HUES48 (cell line): ENCODE data around the gene ZNF367.

Experiments used
- H3K27ac ChIP-seq: one replicate; pipeline ENCODE4 v1.7.0; 2013; ENCODE audit warnings: low read depth, low read length, inconsistent platforms
- H3K27me3 ChIP-seq: 2 replicates; pipeline ENCODE4 v1.6.1; 2013; ENCODE audit warnings: mild to moderate bottlenecking, low read length; ENCODE audit not compliant: control insufficient read depth, insufficient read depth
- H3K36me3 ChIP-seq: 2 replicates; pipeline ENCODE4 v1.6.1; 2013; ENCODE audit warnings: low read length; ENCODE audit not compliant: control insufficient read depth, insufficient read depth
- H3K4me1 ChIP-seq: 2 replicates; pipeline ENCODE4 v1.6.1; 2013; ENCODE audit warnings: mild to moderate bottlenecking, low read length; ENCODE audit not compliant: control insufficient read depth, insufficient read depth
- H3K4me3 ChIP-seq: 2 replicates; pipeline ENCODE4 v1.5.1; 2013; ENCODE audit warnings: mild to moderate bottlenecking, low read depth, low read length
- H3K9ac ChIP-seq: 2 replicates; pipeline ENCODE4 v1.6.1; 2013; ENCODE audit warnings: mild to moderate bottlenecking, low read depth, low read length, moderate library complexity
- H3K9me3 ChIP-seq: 2 replicates; pipeline ENCODE4 v1.6.1; 2013; ENCODE audit warnings: low read length; ENCODE audit not compliant: control insufficient read depth, insufficient read depth

Gene ZNF367

DNA sequence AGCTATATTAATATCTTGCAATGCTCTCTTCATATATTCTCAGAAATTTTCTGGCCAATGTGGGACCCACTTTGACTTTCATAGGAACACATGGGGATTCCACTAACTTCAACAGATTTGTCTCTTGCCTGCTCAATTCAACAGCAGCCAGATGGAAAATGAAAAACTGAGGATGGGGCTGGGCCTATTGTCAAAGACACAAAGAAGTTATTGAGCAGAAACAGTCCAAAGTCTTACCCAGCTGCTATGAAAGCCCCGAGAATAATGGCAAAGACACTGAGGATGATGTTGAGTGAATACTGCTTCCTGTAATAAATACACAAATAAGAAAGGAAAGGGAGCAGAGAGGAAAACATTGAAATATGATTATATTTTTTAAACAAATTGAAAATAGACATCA, 67.3 kb downstream of the ZNF367 start:
- no peaks in the 10 kb centered on the region for H3K36me3 ChIP-seq
- H3K27ac ChIP-seq = no peak overlapping the region

GRCh38 chr9:96348261-96348660, 69.9 kb downstream of the ZNF367 start:
- no peak overlapping the region for H3K4me3 ChIP-seq
- no peak overlapping the region for H3K9ac ChIP-seq
- peaks cover 33% of the 10 kb centered on the region for H3K4me1 ChIP-seq
- H3K27me3 ChIP-seq = no peaks in the 10 kb centered on the region
- H3K27ac ChIP-seq = no peak overlapping the region
- H3K9me3 ChIP-seq = no peaks in the 10 kb centered on the region
- H3K36me3 ChIP-seq = no peaks in the 10 kb centered on the region

More for the DNA sequence above, 67.3 kb downstream of the ZNF367 start:
- H3K9me3 ChIP-seq = no peaks in the 10 kb centered on the region
- no peaks in the 10 kb centered on the region for H3K27me3 ChIP-seq
- peaks cover 9% of the 10 kb centered on the region for H3K4me1 ChIP-seq
- H3K9ac ChIP-seq = no peak overlapping the region
- no peak overlapping the region for H3K4me3 ChIP-seq

- H3K4me1 ChIP-seq = peaks cover 37% of the 10 kb centered on the region
- H3K9me3 ChIP-seq = no peaks in the 10 kb centered on the region
- peak overlapping the region; percentile 50 for H3K27ac ChIP-seq
- H3K36me3 ChIP-seq = no peaks in the 10 kb centered on the region
- H3K4me3 ChIP-seq = no peak overlapping the region
- no peaks in the 10 kb centered on the region for H3K27me3 ChIP-seq
- no peak overlapping the region for H3K9ac ChIP-seq
Observed at GRCh38 chr9:96345551-96345950, 72.6 kb downstream of the ZNF367 start.

- H3K36me3 ChIP-seq = no peaks in the 10 kb centered on the region
- H3K9me3 ChIP-seq = no peaks in the 10 kb centered on the region
- H3K4me1 ChIP-seq = peaks cover 41% of the 10 kb centered on the region
- no peaks in the 10 kb centered on the region for H3K27me3 ChIP-seq
- H3K4me3 ChIP-seq = peak overlapping the region; percentile 9; the same call in 1 of the 2 replicates
- H3K9ac ChIP-seq = peak overlapping the region; percentile 30; the same call in 1 of the 2 replicates
- peak overlapping the region; percentile 87 for H3K27ac ChIP-seq
Observed at GRCh38 chr9:96344458-96345180, 73.6 kb downstream of the ZNF367 start.

- H3K27ac ChIP-seq = peak overlapping the region; percentile 87
- no peaks in the 10 kb centered on the region for H3K27me3 ChIP-seq
- peak overlapping the region; percentile 30; the same call in 1 of the 2 replicates for H3K9ac ChIP-seq
- peak overlapping the region; percentile 9; the same call in 1 of the 2 replicates for H3K4me3 ChIP-seq
- H3K36me3 ChIP-seq = no peaks in the 10 kb centered on the region
- H3K9me3 ChIP-seq = no peaks in the 10 kb centered on the region
- peaks cover 43% of the 10 kb centered on the region for H3K4me1 ChIP-seq
Observed at GRCh38 chr9:96343515-96344360, 74.4 kb downstream of the ZNF367 start.

DNA sequence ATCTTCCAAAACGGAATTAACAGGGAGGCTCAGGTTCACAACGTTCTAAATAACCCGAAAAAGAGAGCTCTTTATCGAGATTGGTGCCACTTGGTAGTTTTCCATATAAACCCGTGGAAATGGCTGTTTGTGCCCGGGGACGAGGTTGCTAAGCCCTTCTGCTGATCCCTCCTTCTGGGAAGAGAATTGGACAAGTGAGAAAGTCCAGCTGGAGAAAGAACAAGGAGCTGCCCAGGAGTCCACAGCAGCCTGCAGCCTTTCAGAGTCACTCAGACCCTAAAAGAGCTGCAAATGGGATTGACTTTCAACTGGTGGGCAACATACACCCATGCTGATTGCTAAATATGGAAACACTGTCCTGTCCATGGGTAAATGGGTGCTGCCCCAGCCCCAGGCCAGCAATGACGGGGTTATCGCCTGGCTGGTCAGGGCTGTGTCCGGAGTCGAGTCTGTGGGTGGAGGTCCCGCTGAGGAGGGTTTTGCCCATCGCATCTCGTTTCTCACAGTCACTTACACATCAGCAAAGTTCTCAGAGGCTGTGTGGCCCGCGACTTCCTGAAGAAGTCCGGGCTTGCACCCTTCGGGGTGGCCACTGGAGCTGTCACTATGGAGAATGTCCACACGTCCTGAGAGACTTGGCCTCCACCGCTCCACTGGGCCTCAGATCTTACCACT, 75.5 kb downstream of the ZNF367 start:
- no peaks in the 10 kb centered on the region for H3K36me3 ChIP-seq
- H3K4me1 ChIP-seq = peaks cover 43% of the 10 kb centered on the region
- H3K4me3 ChIP-seq = no peak overlapping the region
- no peaks in the 10 kb centered on the region for H3K9me3 ChIP-seq
- no peak overlapping the region for H3K27ac ChIP-seq
- no peaks in the 10 kb centered on the region for H3K27me3 ChIP-seq
- H3K9ac ChIP-seq = no peak overlapping the region

DNA sequence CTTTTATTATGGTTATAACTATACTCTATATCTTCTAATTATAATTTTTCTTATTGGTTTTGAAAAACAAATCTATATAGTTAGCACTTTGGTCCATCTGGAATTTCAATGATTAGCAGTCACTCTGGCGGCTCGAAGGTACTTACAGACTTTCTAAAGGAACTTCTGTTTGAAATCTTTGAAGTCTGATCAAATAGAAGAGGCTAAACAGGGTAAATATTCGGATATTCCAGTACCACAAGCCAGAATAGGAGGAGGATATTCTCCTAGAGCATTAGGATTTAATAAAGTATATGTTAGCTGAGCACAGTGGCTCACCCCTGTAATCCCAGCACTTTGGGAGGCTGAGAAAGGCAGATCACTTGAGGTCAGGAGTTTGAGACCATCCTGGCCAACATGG, 77.5 kb downstream of the ZNF367 start:
- H3K9ac ChIP-seq = no peak overlapping the region
- peaks cover 32% of the 10 kb centered on the region for H3K4me1 ChIP-seq
- no peak overlapping the region for H3K4me3 ChIP-seq
- no peaks in the 10 kb centered on the region for H3K36me3 ChIP-seq
- H3K9me3 ChIP-seq = no peaks in the 10 kb centered on the region
- peak overlapping the region; percentile 12 for H3K27ac ChIP-seq
- no peaks in the 10 kb centered on the region for H3K27me3 ChIP-seq

DNA sequence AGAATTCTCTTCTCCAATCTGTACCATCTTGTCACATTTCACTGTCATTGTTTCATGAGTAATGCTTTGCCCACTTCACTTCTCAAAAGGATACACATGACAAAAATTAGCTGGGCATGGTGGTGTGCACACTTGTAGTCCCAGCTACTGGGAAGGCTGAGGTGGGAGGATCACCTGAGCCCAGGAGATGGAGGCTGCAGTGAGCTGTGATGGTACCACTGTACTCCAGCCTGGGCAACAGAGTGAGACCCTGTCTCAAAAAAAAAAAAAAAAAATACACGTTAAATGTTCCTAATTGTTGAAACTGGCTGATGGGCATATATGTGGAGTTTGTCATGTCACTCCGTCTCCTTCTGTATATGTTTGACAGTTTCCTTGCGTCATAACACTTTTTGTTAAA, 79.9 kb downstream of the ZNF367 start:
- no peaks in the 10 kb centered on the region for H3K27me3 ChIP-seq
- H3K9ac ChIP-seq = no peak overlapping the region
- H3K4me1 ChIP-seq = peaks cover 10% of the 10 kb centered on the region
- H3K4me3 ChIP-seq = no peak overlapping the region
- H3K36me3 ChIP-seq = 0 out of 2 replicates have a peak, but pooled peaks cover 2% of the 10 kb centered on the region
- H3K9me3 ChIP-seq = no peaks in the 10 kb centered on the region
- H3K27ac ChIP-seq = no peak overlapping the region
